HG03060 (cell line): ENCODE data around the gene ACAD11.

Experiments used
- ATAC-seq: cut with Tn5 transposase; IDR thresholded peaks from one replicate; pipeline ENCODE4 v1.9.1; 2021; ENCODE audit warnings: low read depth, moderate number of reproducible peaks; ENCODE audit not compliant: unreplicated experiment

Gene ACAD11

DNA sequence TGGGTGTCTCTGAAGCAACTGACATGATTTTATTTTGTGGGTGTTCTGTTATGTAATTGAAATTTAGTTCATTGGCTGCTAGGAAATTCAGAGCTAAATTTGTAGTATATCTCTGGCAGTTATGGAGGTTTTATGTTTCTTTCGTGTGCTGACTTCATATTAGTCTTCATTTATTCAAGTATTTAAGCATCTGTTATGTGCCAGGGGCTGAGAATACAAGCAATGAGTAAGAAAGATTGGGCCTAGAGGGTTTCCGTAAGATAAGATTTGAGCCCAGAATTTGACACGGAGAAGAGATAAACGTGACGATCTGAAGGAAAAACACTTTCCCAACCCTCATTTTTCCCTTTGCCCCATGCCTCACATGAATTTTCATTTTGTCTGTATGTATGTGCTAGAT lies 137.7 kb downstream of the ACAD11 start:
- no peak for ATAC-seq

DNA sequence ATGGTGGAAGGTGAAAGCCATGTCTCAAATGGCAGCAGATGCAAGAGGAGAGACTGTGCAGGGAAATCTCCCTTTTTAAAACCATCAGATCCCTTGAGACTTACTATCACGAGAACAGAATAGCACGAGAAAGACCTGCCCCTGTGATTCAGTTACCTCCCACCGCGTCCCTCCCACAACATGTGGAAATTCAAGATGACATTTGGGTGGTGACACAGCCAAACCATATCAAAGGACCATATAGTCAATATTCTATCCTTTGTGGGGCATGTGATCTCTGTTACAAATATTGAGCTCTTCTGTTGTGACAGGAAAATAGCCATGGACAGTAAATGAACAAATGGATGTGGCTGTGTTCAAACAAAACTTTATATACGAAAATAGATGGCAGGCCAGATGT lies 139.7 kb downstream of the ACAD11 start:
- no peak for ATAC-seq

DNA sequence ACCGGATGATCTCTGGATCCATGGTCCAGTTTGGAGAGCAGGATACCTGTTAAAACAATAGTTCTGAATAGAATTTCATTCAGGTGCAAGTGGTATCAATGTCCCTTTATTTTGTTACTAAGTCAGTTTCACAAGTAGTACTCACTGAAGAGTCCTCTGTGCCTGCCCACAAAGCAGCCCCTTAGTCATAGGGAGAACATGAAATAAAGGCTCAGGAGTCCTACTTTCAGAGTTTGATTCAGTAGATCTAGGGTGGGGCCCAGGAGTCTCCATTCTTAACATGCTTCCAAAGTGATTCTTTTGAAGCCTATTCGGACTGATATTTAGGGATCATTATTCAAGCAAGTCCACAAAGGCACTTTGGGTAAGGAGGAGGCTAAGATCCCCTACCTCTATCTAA lies 142.3 kb downstream of the ACAD11 start:
- ATAC-seq = no peak

DNA sequence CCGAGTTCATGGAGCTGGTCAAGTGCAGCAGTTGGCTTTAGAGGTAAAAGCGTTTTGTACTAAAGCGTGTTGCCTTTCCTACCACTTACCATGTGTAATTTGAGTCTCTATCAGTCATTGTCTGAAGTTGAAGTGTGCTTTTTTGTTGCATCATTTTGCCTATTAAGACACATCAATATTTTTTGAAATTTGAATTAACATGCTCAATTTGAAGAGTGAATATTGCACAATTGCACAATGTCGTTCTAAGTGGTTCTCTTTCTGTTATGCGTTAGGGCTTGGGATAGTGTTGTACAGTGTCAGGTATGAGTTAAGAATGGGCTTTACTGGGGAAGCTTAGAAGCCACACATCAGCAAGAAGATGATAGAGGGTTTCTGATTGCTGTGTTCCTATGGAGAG lies 146.6 kb downstream of the ACAD11 start:
- no peak for ATAC-seq

DNA sequence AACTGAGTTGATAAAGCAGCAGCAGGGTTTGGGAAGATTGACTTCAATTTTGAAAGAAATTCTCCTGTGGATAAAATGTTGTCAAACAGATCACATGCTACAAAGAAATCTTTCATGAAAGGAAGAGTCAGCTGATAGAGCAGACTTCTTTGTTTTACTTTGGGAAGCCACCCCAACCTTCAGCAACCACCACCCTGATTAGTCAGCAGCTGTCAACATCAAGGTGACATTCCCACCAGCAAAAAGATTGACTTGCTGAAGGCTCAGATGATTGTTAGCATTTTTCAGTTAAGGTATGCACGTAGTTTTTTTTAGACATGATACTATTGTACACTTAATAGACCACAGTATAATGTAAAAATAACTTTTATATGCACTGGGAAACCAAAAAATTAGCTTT lies 150.1 kb downstream of the ACAD11 start:
- ATAC-seq = no peak

DNA sequence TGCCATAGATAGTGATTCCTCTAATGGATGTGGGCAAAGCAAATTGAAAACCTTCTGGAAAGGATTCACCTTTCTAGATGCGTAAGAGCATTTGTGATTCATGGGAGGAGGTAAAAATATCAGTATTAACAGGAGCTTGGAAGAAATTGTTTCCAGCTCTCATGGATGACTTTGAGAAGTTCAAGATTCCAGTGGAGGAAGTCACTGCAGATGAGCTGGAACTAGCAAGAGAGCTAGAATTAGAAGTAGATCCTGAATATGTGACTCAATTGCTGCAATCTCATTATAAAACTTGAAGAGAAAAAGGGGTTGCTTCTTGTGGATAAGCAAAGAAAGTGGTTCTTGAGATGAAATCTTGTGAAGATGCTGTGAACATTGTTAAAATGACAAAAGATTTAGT lies 150.5 kb downstream of the ACAD11 start:
- ATAC-seq = no peak
